ENCODE results near the gene CNTN1. TPM values are rescaled to one million over a fixed set of nuclear protein-coding genes. Genes with fewer than 3 reads are reported as not detected.

Gene CNTN1
- total RNA-seq, 1 donor, result 1.7 TPM

DNA sequence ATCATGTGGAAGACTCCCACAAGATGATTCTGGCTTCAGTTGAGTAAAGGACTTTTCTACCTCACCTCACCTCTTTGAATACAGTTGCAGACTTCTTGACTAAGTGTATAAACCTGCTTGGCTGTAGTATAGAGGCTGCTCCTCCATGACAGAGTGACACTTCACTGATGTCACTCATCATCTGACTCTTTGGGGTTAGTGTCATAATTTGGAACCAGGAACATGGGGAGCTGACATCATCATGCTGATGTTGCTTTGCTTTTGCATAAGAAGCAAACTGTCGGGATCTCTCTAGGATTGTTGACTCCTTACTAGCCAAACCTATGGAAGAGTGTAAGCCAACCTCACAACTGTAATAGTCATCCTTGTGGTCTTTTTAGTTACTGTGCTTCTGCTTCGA lies 420.7 kb downstream of the CNTN1 start:
- TF ChIP-seq, protein P1, sequence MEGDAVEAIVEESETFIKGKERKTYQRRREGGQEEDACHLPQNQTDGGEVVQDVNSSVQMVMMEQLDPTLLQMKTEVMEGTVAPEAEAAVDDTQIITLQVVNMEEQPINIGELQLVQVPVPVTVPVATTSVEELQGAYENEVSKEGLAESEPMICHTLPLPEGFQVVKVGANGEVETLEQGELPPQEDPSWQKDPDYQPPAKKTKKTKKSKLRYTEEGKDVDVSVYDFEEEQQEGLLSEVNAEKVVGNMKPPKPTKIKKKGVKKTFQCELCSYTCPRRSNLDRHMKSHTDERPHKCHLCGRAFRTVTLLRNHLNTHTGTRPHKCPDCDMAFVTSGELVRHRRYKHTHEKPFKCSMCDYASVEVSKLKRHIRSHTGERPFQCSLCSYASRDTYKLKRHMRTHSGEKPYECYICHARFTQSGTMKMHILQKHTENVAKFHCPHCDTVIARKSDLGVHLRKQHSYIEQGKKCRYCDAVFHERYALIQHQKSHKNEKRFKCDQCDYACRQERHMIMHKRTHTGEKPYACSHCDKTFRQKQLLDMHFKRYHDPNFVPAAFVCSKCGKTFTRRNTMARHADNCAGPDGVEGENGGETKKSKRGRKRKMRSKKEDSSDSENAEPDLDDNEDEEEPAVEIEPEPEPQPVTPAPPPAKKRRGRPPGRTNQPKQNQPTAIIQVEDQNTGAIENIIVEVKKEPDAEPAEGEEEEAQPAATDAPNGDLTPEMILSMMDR (IDR thresholded peaks at IDR 0.05; ENCODE audit: insufficient read depth, low read depth, low read length), result no peak
- no peak overlapping the region for H3K4me3 ChIP-seq (ENCODE audit: low read depth, low read length)
- DNase-seq (ENCODE audit: low read depth), result no peak

DNA sequence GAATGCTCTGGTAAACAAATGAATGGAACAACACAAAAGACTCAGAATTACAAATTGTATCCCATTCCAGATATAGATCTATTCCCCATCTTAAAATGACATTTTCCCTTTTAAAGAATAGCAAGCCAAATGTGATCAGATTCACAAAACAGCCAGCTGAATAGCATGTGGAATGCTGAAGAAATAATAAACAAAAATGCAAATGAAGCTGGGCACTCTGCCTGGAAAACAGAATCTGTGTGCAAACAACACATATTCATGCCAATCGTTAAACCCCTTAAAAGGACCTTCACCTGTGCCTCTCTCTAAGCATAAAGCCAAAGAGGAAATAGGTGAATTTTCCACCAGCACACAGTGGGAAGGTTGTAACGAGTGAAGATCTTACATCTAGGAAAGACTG lies 428.0 kb downstream of the CNTN1 start:
- DNase-seq (ENCODE audit: low read depth), result no peak
- H3K4me3 ChIP-seq (ENCODE audit: low read depth, low read length), result no peak overlapping the region
- TF ChIP-seq, protein P1 (IDR thresholded peaks at IDR 0.05; ENCODE audit: insufficient read depth, low read depth, low read length), result no peak

DNA sequence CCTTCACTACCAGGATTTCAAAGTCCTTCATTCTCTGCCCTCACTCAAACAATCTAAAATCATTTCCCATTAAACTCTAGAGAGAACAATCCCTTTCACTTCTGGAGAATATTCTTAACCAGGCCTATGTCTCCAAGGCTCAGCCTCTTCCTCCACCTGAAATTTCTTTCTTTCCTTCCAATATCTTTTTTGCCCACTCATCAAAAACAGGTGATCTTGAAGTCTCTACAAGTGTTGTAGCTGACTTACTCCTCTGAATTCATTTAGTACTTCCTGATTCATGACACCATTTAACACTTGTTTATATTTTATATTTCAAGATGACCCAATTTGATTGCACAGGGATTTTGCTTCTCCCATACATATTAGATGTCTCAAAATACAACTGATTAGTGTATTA lies 429.1 kb downstream of the CNTN1 start:
- TF ChIP-seq, protein P1 (IDR thresholded peaks at IDR 0.05; ENCODE audit: insufficient read depth, low read depth, low read length), result no peak
- no peak for DNase-seq (ENCODE audit: low read depth)
- H3K4me3 ChIP-seq (ENCODE audit: low read depth, low read length), result no peak overlapping the region

All from fibroblast of villous mesenchyme (primary cell).